NB4 (cell line): ENCODE data around the gene FGF4.

Experiments used
- MYC ChIP-seq: IDR thresholded peaks from 2 replicates; pipeline ENCODE4 v1.6.1; 2011; ENCODE audit warnings: low read depth, low read length
- POLR2A ChIP-seq: IDR thresholded peaks from 2 replicates; pipeline ENCODE4 v1.6.1; 2011; ENCODE audit warnings: mild to moderate bottlenecking; ENCODE audit not compliant: insufficient read length; ENCODE audit errors: extremely low read depth
- TF ChIP-seq, protein P1 (sequence below): IDR thresholded peaks from one replicate; pipeline ENCODE4 v1.5.1; 2012; ENCODE audit warnings: low read depth, low read length
- TF ChIP-seq, protein P2 (sequence below): IDR thresholded peaks from 2 replicates; pipeline ENCODE4 v1.6.1; 2011; ENCODE audit warnings: low read depth, low read length

DNA sequence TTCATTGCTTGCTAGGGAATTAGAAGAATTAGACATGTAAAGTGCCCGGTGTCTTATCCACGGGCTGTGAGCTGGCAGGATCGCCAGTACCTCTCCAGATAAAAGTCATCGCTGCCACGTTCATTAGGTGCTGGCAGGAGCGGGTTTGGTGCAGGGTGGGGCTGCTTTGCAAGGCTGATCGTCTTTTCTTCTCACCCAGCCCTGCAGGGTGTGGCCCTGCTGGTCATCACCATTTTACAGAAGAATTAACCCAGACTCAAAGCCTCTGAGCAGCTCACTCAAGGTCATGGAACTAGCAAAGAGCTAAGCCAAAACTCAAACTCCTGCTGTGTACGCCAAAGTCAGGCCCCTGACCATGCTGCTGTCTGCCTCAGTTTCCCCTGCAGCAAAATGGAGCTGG lies 6.1 kb upstream of the FGF4 start:
- TF ChIP-seq, protein P1, sequence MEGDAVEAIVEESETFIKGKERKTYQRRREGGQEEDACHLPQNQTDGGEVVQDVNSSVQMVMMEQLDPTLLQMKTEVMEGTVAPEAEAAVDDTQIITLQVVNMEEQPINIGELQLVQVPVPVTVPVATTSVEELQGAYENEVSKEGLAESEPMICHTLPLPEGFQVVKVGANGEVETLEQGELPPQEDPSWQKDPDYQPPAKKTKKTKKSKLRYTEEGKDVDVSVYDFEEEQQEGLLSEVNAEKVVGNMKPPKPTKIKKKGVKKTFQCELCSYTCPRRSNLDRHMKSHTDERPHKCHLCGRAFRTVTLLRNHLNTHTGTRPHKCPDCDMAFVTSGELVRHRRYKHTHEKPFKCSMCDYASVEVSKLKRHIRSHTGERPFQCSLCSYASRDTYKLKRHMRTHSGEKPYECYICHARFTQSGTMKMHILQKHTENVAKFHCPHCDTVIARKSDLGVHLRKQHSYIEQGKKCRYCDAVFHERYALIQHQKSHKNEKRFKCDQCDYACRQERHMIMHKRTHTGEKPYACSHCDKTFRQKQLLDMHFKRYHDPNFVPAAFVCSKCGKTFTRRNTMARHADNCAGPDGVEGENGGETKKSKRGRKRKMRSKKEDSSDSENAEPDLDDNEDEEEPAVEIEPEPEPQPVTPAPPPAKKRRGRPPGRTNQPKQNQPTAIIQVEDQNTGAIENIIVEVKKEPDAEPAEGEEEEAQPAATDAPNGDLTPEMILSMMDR: no peak
- TF ChIP-seq POLR2A (no peak), MYC (no peak)
- TF ChIP-seq, protein P2, sequence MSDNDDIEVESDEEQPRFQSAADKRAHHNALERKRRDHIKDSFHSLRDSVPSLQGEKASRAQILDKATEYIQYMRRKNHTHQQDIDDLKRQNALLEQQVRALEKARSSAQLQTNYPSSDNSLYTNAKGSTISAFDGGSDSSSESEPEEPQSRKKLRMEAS: no peak
